K562 (cell line): ENCODE data around the gene RSPH1. TPM values are rescaled to one million over a fixed set of nuclear protein-coding genes. Genes with fewer than 3 reads are reported as not detected.

Source experiments
- ATF7 ChIP-seq: fragments of 450-650 bp; IDR thresholded peaks from 2 replicates; pipeline ENCODE4 v1.7.1; 2014; ENCODE audit warnings: mild to moderate bottlenecking, moderate library complexity
- BRD9 ChIP-seq: fragments of 450-650 bp; IDR thresholded peaks from 2 replicates; pipeline ENCODE4 v1.6.1; 2018; ENCODE audit warnings: low read depth; ENCODE audit not compliant: partially characterized antibody
- CEBPB ChIP-seq: fragments of 450-650 bp; IDR thresholded peaks from 2 replicates; pipeline ENCODE4 v1.6.1; 2016; ENCODE audit warnings: missing genetic modification characterization, missing compliant biosample characterization
- CHCHD3 ChIP-seq: fragments of 250-450 bp; sonication (Bioruptor Pico); IDR thresholded peaks from 2 replicates; pipeline ENCODE4 v2.1.2; 2022; ENCODE audit warnings: mild to moderate bottlenecking
- NR1H2 ChIP-seq: sonication (generic); formaldehyde crosslinking; IDR thresholded peaks from 2 replicates; pipeline ENCODE4 v1.4.0; 2020; ENCODE audit warnings: mild to moderate bottlenecking, missing genetic modification reagents
- PCBP2 ChIP-seq: fragments of 200-400 bp; formaldehyde crosslinking; IDR thresholded peaks from 2 replicates; pipeline ENCODE4 v1.6.1; 2018; ENCODE audit warnings: low read length, low read depth, mild to moderate bottlenecking, moderate library complexity; ENCODE audit not compliant: poor library complexity, severe bottlenecking
- PHB2 ChIP-seq: fragments of 450-650 bp; IDR thresholded peaks from 2 replicates; pipeline ENCODE4 v1.6.1; 2017; ENCODE audit warnings: low read depth
- RBM17 ChIP-seq: fragments of 200-400 bp; formaldehyde crosslinking; IDR thresholded peaks from 2 replicates; pipeline ENCODE4 v1.6.1; 2017; ENCODE audit warnings: low read depth, mild to moderate bottlenecking, low read length, borderline replicate concordance
- RFX1 ChIP-seq: fragments of 450-650 bp; IDR thresholded peaks from 2 replicates; pipeline ENCODE4 v1.6.1; 2016; ENCODE audit warnings: mild to moderate bottlenecking, moderate library complexity
- TOE1 ChIP-seq, 2 experiments: fragments of 450-650 bp in 1 of 2; sonication (generic) in 1 of 2; formaldehyde crosslinking in 1 of 2; IDR thresholded peaks; 2 replicates each; pipeline versions ENCODE4 v1.7.1 to v1.8.0; 2016 to 2022; ENCODE audit warnings: borderline replicate concordance in 2 of 2, mild to moderate bottlenecking in 2 of 2, antibody characterized with exemption in 1 of 2, inconsistent platforms in 1 of 2, low read depth in 1 of 2, missing genetic modification reagents in 1 of 2, moderate library complexity in 1 of 2
- UBTF ChIP-seq, 2 experiments: IDR thresholded peaks; 2 replicates each; pipeline ENCODE4 v1.6.1; 2012; ENCODE audit warnings: improper control_type of control experiment in 2 of 2, low read depth in 2 of 2, low read length in 2 of 2, borderline replicate concordance in 1 of 2
- YBX1 ChIP-seq: fragments of 450-650 bp; IDR thresholded peaks from 2 replicates; pipeline ENCODE4 v1.7.1; 2016; ENCODE audit warnings: mild to moderate bottlenecking
- ZNF280A ChIP-seq: fragments of 450-650 bp; IDR thresholded peaks from 2 replicates; pipeline ENCODE4 v1.6.1; 2018; ENCODE audit warnings: mild to moderate bottlenecking, low read depth; ENCODE audit not compliant: partially characterized antibody
- polyA plus RNA-seq, 8 experiments: library from polyadenylated mRNA; depleted of rRNA in 4 of 8; stranded (reverse) in 5 of 8; unstranded in 3 of 8; fragments of >200 nt; fragmentation: Nextera tagmentation in 2 of 8; fragmentation: Illumina TruSeq in 1 of 8; extraction: Ambion mirVana in 2 of 8; extraction: Trizol in 1 of 8; gene quantifications; 2 replicates each; pipeline versions ENCODE4 v1.2.1 to v1.2.3, GENCODE V29; 2011 to 2014; ENCODE audit warnings: inconsistent platforms in 1 of 8, missing spikeins in 1 of 8
- total RNA-seq, 7 experiments: library from RNA; depleted of rRNA in 6 of 7; stranded (reverse); fragments of >200 nt in 6 of 7; fragmentation: Illumina TruSeq in 2 of 7; extraction: Trizol in 2 of 7; gene quantifications; 2 replicates each; pipeline versions ENCODE4 v1.2.1 to v1.2.3, GENCODE V29; 2011 to 2021; ENCODE audit warnings: low replicate concordance in 1 of 7

The RSPH1 gene
- total and polyA plus RNA-seq, 9 of the 15 experiments (the other 6 are each of a cell fraction or from before 2014, with no cell fraction given) = 0.17 TPM; not detected in 8

GRCh38 chr21:42524341-42525028 is 28.5 kb upstream of the RSPH1 start (continued):
- TF ChIP-seq TOE1 (IDR thresholded peaks at IDR 0.05; ENCODE audit: borderline replicate concordance) (0 out of 2 replicates have a peak, but pooled peaks have one; percentile 26), TOE1 (CRISPR knock-in tag; IDR thresholded peaks at IDR 0.05; ENCODE audit: borderline replicate concordance, low read depth) (no peak), RBM17 (no peak), ATF7 (peak; percentile 36; the same call in 1 of the 2 replicates), RFX1 (peak; percentile 87), CEBPB (tag) (peak; percentile 63), PHB2 (no peak), YBX1 (no peak), ZNF280A (no peak), NR1H2 (CRISPR knock-in tag) (no peak), BRD9 (no peak), UBTF (IDR thresholded peaks at IDR 0.05; ENCODE audit: borderline replicate concordance in 1 of 2, low read depth in 2 of 2, low read length in 2 of 2) (no peak), CHCHD3 (no peak), PCBP2 (no peak)
